Thymus (tissue), 11 donors: ENCODE data around the gene PLCH2. TPM values are rescaled to one million over a fixed set of nuclear protein-coding genes. Genes with fewer than 3 reads are reported as not detected.

Experiments
- DNase-seq, 9 donors: peaks; one replicate each; pipeline ENCODE4 v3.0.0-alpha.2; 2013; ENCODE audit warnings: low spot score in 9 of 9, low read depth in 6 of 9, missing footprints in 1 of 9
- H3K27ac ChIP-seq, 2 donors: one replicate each; pipeline ENCODE4 v1.5.1; 2013; ENCODE audit warnings: control low read depth in 1 of 2, low read depth in 1 of 2, low read length in 1 of 2, mild to moderate bottlenecking in 1 of 2, moderate library complexity in 1 of 2
- H3K27me3 ChIP-seq, 2 donors: one replicate each; pipeline ENCODE4 v1.5.1; 2013; ENCODE audit warnings: low read length in 1 of 2; ENCODE audit not compliant: control insufficient read depth in 2 of 2, insufficient read depth in 1 of 2
- H3K36me3 ChIP-seq, 2 donors: one replicate each; pipeline ENCODE4 v1.5.1; 2013; ENCODE audit warnings: low read length in 1 of 2, mild to moderate bottlenecking in 1 of 2, moderate library complexity in 1 of 2; ENCODE audit not compliant: control insufficient read depth in 2 of 2, insufficient read depth in 2 of 2
- H3K4me1 ChIP-seq, 2 donors: one replicate each; pipeline ENCODE4 v1.5.1; 2013; ENCODE audit warnings: low read length in 2 of 2; ENCODE audit not compliant: control insufficient read depth in 2 of 2, insufficient read depth in 2 of 2
- H3K4me3 ChIP-seq, 2 donors: one replicate each; pipeline ENCODE4 v1.5.1; 2013; ENCODE audit warnings: low read length in 2 of 2, control low read depth in 1 of 2, mild to moderate bottlenecking in 1 of 2
- H3K9me3 ChIP-seq, 2 donors: one replicate each; pipeline ENCODE4 v1.5.1; 2013; ENCODE audit warnings: low read length in 1 of 2, mild to moderate bottlenecking in 1 of 2; ENCODE audit not compliant: control insufficient read depth in 2 of 2, insufficient read depth in 1 of 2
- WGBS: extraction: QIAGEN DNeasy Blood & Tissue Kit; methylation state at CpG from one replicate; pipeline ENCODE4 v1.1.7; 2013; 5-methylcytosine and 5-hydroxymethylcytosine counted together
- polyA plus RNA-seq: library from polyadenylated mRNA; stranded (reverse); fragments of 200-250 nt; gene quantifications from one replicate; pipeline ENCODE4 v1.2.3, GENCODE V29; 2013
- total RNA-seq: library from RNA; stranded (reverse); fragments of 120-200 nt; gene quantifications from one replicate; pipeline ENCODE4 v1.2.4, GENCODE V29; 2013
- donor health status: healthy.

PLCH2 gene
- total and polyA plus RNA-seq, 2 donors = 0.90 to 34.4 TPM

- Histone ChIP-seq H3K27me3 (peaks cover 0 to 3% of the 10 kb centered on the region in 2 donors), H3K27ac (no peak overlapping the region), H3K36me3 (no peaks in the 10 kb centered on the region), H3K9me3 (no peaks in the 10 kb centered on the region), H3K4me3 (no peak overlapping the region), H3K4me1 (peaks cover 44 to 51% of the 10 kb centered on the region in 2 donors)
- DNase-seq = peak in 6 of 9 donors; percentile 19 to 69 (median 53)
- WGBS = 75% methylated on average over 28 of the region's 28 CpGs
Measured at GRCh38 chr1:2496087-2496622, 20.1 kb downstream of the PLCH2 start.

DNA sequence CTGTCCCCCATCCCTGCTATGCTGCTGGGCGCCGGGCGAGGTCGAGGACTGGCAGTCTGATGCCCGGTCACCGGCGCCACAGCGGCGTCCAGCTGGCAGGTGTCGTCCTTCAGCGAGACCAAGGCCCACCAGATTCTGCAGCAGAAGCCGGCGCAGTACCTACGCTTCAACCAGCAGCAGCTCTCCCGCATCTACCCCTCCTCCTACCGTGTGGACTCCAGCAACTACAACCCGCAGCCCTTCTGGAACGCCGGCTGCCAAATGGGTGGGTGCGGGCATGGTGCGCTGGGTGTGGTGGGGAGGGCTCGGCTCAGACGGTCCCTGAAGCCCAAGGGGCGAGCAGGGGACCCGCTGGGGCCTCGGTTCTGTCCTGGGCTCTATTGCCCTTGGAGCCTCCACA, 20.7 kb downstream of the PLCH2 start:
- Histone ChIP-seq H3K4me1 (peaks cover 44 to 51% of the 10 kb centered on the region in 2 donors), H3K27ac (no peak overlapping the region), H3K36me3 (no peaks in the 10 kb centered on the region), H3K27me3 (peaks cover 0 to 3% of the 10 kb centered on the region in 2 donors), H3K9me3 (no peaks in the 10 kb centered on the region), H3K4me3 (no peak overlapping the region)
- DNase-seq = no peak
- 96% methylated on average over 26 of the region's 26 CpGs for WGBS

DNA sequence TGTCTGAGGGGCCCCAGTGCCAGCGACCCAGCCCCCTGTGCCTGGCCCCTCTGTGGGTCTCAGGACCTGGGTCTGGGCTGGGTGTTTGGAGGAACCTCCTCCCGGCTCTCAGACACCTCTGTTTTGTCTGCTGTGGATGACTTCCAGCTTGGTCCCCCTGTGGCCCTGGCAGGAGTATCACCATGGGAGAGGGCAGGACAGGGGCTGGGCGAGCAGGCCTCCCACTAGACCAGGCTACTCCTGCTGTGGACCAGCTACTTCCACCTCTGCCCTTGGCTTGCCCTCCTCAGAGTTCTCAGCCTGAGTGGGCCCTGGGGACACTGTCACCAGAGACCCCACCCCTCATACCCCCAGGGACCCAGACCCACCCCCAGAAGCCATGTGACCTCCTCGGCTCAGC, 21.8 kb downstream of the PLCH2 start:
- H3K27ac ChIP-seq = no peak overlapping the region
- no peak overlapping the region for H3K4me3 ChIP-seq
- H3K4me1 ChIP-seq = peaks cover 44 to 51% of the 10 kb centered on the region in 2 donors
- H3K27me3 ChIP-seq = peaks cover 0 to under 1% of the 10 kb centered on the region in 2 donors
- no peaks in the 10 kb centered on the region for H3K9me3 ChIP-seq
- no peak for DNase-seq
- WGBS = 72% methylated on average over 4 of the region's 4 CpGs
- no peaks in the 10 kb centered on the region for H3K36me3 ChIP-seq

DNA sequence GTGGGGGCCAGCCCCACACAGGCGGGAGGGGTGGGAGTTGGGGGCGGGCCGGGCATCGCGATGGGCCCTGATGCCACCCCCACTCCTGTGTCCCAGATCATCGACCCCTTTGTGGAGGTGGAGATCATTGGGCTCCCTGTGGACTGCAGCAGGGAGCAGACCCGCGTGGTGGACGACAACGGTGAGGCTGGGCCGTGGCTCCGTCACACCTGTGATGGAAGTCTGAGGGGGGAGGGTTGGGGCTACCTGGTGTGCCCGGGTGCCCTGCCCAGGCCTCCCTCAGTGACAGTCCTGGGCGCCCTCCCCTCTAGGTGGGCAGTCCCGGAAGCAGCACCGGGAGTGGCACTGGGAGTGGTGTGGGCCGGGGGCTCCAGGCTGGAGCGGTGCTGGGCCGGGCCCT, 22.6 kb downstream of the PLCH2 start:
- H3K36me3 ChIP-seq = no peaks in the 10 kb centered on the region
- H3K27ac ChIP-seq = no peak overlapping the region
- H3K9me3 ChIP-seq = no peaks in the 10 kb centered on the region
- no peak for DNase-seq
- no peak overlapping the region for H3K4me3 ChIP-seq
- H3K27me3 ChIP-seq = peaks cover 0 to 7% of the 10 kb centered on the region in 2 donors
- 93% methylated on average over 19 of the region's 19 CpGs for WGBS
- H3K4me1 ChIP-seq = peaks cover 38 to 44% of the 10 kb centered on the region in 2 donors

DNA sequence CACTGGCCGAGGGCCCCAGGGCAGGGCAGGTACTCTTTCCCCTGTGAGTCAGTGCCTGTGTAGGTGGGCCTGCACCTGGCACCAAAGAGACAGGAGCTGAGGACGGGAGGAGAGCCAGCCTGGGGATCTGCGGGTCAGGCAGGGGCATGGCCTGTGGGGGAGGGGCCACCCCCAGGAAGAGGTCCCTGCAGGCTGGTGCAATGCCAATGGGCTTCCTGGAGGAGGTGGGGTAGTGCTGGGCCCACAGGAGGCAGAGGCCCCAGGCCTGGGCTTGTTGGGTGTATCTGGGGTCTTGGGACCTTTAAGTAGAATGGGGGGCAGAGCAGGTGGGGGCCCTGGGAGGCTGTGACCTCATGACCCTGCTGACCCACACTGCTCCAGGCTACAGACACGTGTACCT, 23.2 kb downstream of the PLCH2 start:
- DNase-seq = no peak
- Histone ChIP-seq H3K27ac (no peak overlapping the region), H3K27me3 (peaks cover 0 to 12% of the 10 kb centered on the region in 2 donors), H3K4me1 (peaks cover 32 to 37% of the 10 kb centered on the region in 2 donors), H3K4me3 (no peak overlapping the region), H3K9me3 (no peaks in the 10 kb centered on the region), H3K36me3 (no peaks in the 10 kb centered on the region)
- WGBS = 78% methylated on average over 4 of the region's 4 CpGs

DNA sequence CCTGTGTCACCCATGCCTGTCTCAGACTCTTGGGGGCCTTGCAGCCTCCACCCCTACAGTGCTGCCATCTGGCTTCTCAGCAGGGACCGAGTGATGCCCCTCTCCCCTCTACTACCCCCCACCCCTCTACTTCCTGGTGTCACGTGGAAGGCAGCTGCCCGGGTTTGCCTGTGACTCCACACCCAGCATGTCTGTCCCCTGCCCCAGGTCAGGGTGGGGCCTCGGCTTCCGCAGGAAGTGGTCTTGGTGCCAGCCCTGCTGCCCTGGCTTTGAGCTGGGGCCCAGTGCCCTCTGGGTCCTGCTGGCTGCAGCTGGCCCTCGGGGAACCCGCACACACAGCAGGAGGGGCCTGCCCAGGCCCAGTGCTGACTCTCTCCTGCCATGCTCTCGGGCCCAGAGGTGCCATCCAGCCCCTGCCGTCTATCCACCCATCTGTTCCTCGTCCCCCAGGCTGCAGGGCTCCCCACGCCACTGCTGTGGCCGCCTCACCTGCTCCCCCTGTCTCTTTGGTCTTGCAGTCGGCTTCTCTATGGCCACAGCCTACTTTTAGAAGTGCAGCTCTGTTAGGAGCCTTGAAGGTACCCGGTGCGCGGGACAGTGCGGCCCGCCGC, 24.0 kb downstream of the PLCH2 start:
- H3K27me3 ChIP-seq = peaks cover 0 to 16% of the 10 kb centered on the region in 2 donors
- peaks cover 27 to 30% of the 10 kb centered on the region in 2 donors for H3K4me1 ChIP-seq
- 49% methylated on average over 19 of the region's 19 CpGs for WGBS
- H3K4me3 ChIP-seq = no peak overlapping the region
- no peaks in the 10 kb centered on the region for H3K36me3 ChIP-seq
- no peaks in the 10 kb centered on the region for H3K9me3 ChIP-seq
- peak in 4 of 9 donors; percentile 45 to 78 (median 63) for DNase-seq
- peak overlapping the region; percentile 60 to 68 for H3K27ac ChIP-seq

DNA sequence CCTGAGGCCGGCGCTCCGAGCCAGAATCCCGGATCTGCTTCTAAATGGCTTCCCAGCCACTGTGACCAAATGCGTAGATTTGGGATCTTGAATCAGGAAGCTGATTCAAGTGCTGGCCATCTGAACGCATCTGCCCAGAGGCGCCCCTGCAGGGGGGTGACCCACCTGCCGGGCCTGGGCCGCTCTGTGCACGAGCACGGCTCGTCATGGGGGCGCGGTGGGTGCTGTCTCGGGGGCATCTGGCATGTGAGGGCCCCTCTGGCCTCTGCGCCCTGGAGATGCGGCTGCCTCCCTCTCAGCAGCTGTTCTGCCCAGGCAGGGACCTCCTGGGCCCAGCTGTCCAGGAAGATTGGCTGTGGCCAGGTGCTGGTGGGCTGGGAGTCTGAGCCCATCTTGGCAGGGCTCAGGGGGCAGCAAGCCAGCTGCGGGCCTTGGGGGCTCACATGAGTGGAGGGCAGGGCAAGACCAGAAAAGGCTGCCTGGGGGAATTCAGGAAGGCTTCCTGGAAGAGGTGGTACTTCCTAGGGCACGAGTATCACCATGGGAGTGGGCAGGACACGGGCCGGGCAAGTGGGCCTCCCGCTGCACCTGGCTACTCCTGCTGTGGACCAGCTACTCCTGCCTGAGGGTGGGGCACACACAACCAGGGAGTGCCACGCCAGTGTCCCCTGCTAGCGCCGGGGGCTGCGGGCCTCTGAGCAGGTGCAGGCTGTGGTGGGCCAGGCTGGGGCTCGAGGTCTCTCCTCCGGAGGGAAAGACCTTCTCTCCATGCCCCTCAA, 25.1 kb downstream of the PLCH2 start:
- Histone ChIP-seq H3K9me3 (no peaks in the 10 kb centered on the region), H3K4me1 (peaks cover 18 to 23% of the 10 kb centered on the region in 2 donors), H3K27me3 (peaks cover 0 to 16% of the 10 kb centered on the region in 2 donors), H3K36me3 (no peaks in the 10 kb centered on the region), H3K4me3 (no peak overlapping the region), H3K27ac (no peak overlapping the region)
- DNase-seq = no peak
- 91% methylated on average over 28 of the region's 28 CpGs for WGBS

GRCh38 chr1:2501820-2502119, 25.7 kb downstream of the PLCH2 start:
- Histone ChIP-seq H3K4me1 (peaks cover 14 to 18% of the 10 kb centered on the region in 2 donors), H3K27me3 (peaks cover 0 to 16% of the 10 kb centered on the region in 2 donors), H3K9me3 (no peaks in the 10 kb centered on the region), H3K27ac (no peak overlapping the region), H3K36me3 (no peaks in the 10 kb centered on the region), H3K4me3 (no peak overlapping the region)
- 96% methylated on average over 7 of the region's 7 CpGs for WGBS
- no peak for DNase-seq

DNA sequence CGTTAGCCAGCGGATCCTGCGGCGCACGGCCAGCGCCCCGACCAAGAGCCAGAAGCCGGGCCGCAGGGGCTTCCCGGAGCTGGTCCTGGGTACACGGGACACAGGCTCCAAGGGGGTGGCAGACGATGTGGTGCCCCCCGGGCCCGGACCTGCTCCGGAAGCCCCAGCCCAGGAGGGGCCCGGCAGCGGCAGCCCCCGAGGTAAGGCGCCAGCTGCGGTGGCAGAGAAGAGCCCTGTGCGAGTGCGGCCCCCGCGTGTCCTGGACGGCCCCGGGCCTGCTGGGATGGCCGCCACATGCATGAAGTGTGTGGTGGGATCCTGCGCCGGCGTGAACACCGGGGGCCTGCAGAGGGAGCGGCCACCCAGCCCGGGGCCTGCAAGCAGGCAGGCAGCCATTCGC, 26.1 kb downstream of the PLCH2 start:
- Histone ChIP-seq H3K27me3 (peaks cover 0 to 16% of the 10 kb centered on the region in 2 donors), H3K9me3 (no peaks in the 10 kb centered on the region), H3K27ac (no peak overlapping the region), H3K36me3 (peaks cover 0 to 4% of the 10 kb centered on the region in 2 donors), H3K4me3 (no peak overlapping the region), H3K4me1 (peaks cover 13 to 14% of the 10 kb centered on the region in 2 donors)
- 94% methylated on average over 34 of the region's 34 CpGs for WGBS
- no peak for DNase-seq
